HepG2 (cell line): Measurements from ENCODE around the gene CAMTA1. TPM values are rescaled to one million over a fixed set of nuclear protein-coding genes. Genes with fewer than 3 reads are reported as not detected.

Experiments used
- ATAC-seq: fragments of 200-7000 bp; cut with Tn5 transposase; 3 replicates; pipeline ENCODE4 v1.9.1; 2020; ENCODE audit warnings: mild to moderate bottlenecking, moderate library complexity
- BruUV-seq: library from RNA; stranded (reverse); fragments of 400-500 nt; replicated peaks from 2 replicates; lab custom pipeline; 2021; lab: Mats Ljungman, UMichigan
- CTCF ChIA-PET: fragments of 300-600 bp; formaldehyde crosslinking; extraction: SDS; loops from one replicate; lab custom pipeline; 2021; ENCODE audit warnings: low total read pairs, inconsistent platforms, low intra/inter-chr PET ratio; lab: Yijun Ruan, JAX
- POLR2A ChIA-PET: fragments of 350-600 bp; sonication (Branson Sonifier 250); formaldehyde crosslinking; loops from one replicate; lab custom pipeline; 2020; ENCODE audit warnings: antibody characterized with exemption, inconsistent platforms; lab: Yijun Ruan, JAX
- DNase-seq: peaks from one replicate; pipeline ENCODE4 v3.0.0-alpha.2; 2015; ENCODE audit warnings: low spot score
- FAIRE-seq: peaks from 3 replicates; lab custom pipeline; 2011; peaks lifted over from hg19 to GRCh38; lab: Jason Lieb, UNC
- H2AFZ ChIP-seq: one replicate; pipeline ENCODE4 v1.6.1; 2011; ENCODE audit warnings: low read length, inconsistent platforms
- H3K27ac ChIP-seq: fragments of 300-600 bp; 3 replicates; pipeline ENCODE4 v1.8.0; 2011; ENCODE audit warnings: mixed run types, mild to moderate bottlenecking, mixed read lengths, low read length, inconsistent platforms; ENCODE audit not compliant: insufficient read depth; ENCODE audit errors: extremely low read length
- H3K27me3 ChIP-seq, 2 experiments: fragments of 200-600 bp in 1 of 2; 2 replicates in 1 of 2; 3 replicates in 1 of 2; pipeline versions ENCODE4 v1.6.0 to v1.8.0; 2011; ENCODE audit warnings: low read length in 2 of 2, mild to moderate bottlenecking in 2 of 2, moderate library complexity in 2 of 2, inconsistent platforms in 1 of 2; ENCODE audit not compliant: insufficient read depth in 2 of 2, control insufficient read depth in 1 of 2
- H3K36me3 ChIP-seq, 2 experiments: fragments of 200-600 bp in 1 of 2; replicated peaks in 1 of 2; 2 replicates in 1 of 2; 3 replicates in 1 of 2; pipeline versions ENCODE4 v1.5.1 to v1.8.0; 2011; ENCODE audit warnings: low read length in 2 of 2, inconsistent platforms in 1 of 2; ENCODE audit not compliant: insufficient read depth in 2 of 2, control insufficient read depth in 1 of 2
- H3K4me1 ChIP-seq: 2 replicates; pipeline ENCODE4 v1.5.1; 2012; ENCODE audit warnings: low read length, inconsistent platforms; ENCODE audit not compliant: insufficient read depth
- H3K4me2 ChIP-seq: 2 replicates; pipeline ENCODE4 v1.6.0; 2011; ENCODE audit warnings: low read depth, low read length, inconsistent platforms
- H3K4me3 ChIP-seq, 3 experiments: fragments of 200-600 bp in 1 of 3; sonication (generic), shearing (Covaris generic) in 1 of 3; replicated peaks in 1 of 3; 2 replicates each; pipeline ENCODE4 v1.5.1; 2011 to 2016; ENCODE audit warnings: low read length in 3 of 3, inconsistent platforms in 2 of 3, low read depth in 2 of 3, mild to moderate bottlenecking in 2 of 3, control low read depth in 1 of 3, mixed read lengths in 1 of 3; ENCODE audit not compliant: insufficient read depth in 1 of 3
- H3K79me2 ChIP-seq: one replicate; pipeline ENCODE4 v1.6.1; 2011; ENCODE audit warnings: low read length, inconsistent platforms; ENCODE audit not compliant: insufficient read depth
- H3K9ac ChIP-seq: 2 replicates; pipeline ENCODE4 v1.6.0; 2011; ENCODE audit warnings: mild to moderate bottlenecking, low read depth, low read length, inconsistent platforms; ENCODE audit not compliant: insufficient read depth
- H3K9me3 ChIP-seq: 2 replicates; pipeline ENCODE4 v1.5.1; 2012; ENCODE audit warnings: mild to moderate bottlenecking, low read length
- H4K20me1 ChIP-seq: 2 replicates; pipeline ENCODE4 v1.6.0; 2011; ENCODE audit warnings: inconsistent platforms, mild to moderate bottlenecking, low read length, moderate library complexity; ENCODE audit not compliant: insufficient read depth
- GABPB1 ChIP-seq: IDR thresholded peaks from 2 replicates; pipeline ENCODE4 v1.6.1; 2016; ENCODE audit warnings: mild to moderate bottlenecking, missing genetic modification reagents, moderate library complexity, missing compliant biosample characterization
- JUN ChIP-seq: sonication (generic); formaldehyde crosslinking; IDR thresholded peaks from 2 replicates; pipeline ENCODE4 v1.4.0; 2020; ENCODE audit warnings: mild to moderate bottlenecking, missing genetic modification reagents
- ZNF224 ChIP-seq: sonication (generic); formaldehyde crosslinking; IDR thresholded peaks from 2 replicates; pipeline ENCODE4 v1.5.0; 2020; ENCODE audit warnings: mild to moderate bottlenecking, missing genetic modification reagents
- ZNF318 ChIP-seq: sonication (generic); formaldehyde crosslinking; IDR thresholded peaks from 2 replicates; pipeline ENCODE4 v1.4.0; 2020; ENCODE audit warnings: mild to moderate bottlenecking, missing genetic modification reagents
- WGBS: methylation state at CpG from one replicate; pipeline ENCODE4 v1.1.6; 2017; ENCODE audit warnings: low lambda C conversion rate; 5-methylcytosine and 5-hydroxymethylcytosine counted together
- in situ Hi-C: cut with HindIII; loops from 2 replicates; pipeline ENCODE4 v1.10.0; 2017; ENCODE audit warnings: low pct_unique_long_range_greater_than_20kb; ENCODE audit not compliant: extremely low pct_ligation_motif_present
- intact Hi-C: fragments of 100-400 bp; cut with micrococcal nuclease; formaldehyde crosslinking; loops from one replicate; pipeline ENCODE4 v1.10.0; 2022; ENCODE audit not compliant: unreplicated experiment
- polyA plus RNA-seq, 8 experiments: library from polyadenylated mRNA; depleted of rRNA in 3 of 8; stranded (reverse) in 7 of 8; unstranded in 1 of 8; fragments of >200 nt; fragmentation: Illumina TruSeq in 4 of 8; extraction: Trizol in 4 of 8; gene quantifications; 2 replicates each; pipeline versions ENCODE4 v1.2.1 to v1.2.3, GENCODE V29; 2011 to 2016; ENCODE audit warnings: low read depth in 4 of 8, missing spikeins in 1 of 8, mixed read lengths in 1 of 8; ENCODE audit not compliant: insufficient read depth in 1 of 8
- total RNA-seq, 5 experiments: library from RNA; depleted of rRNA; stranded (reverse); fragments of >200 nt; fragmentation: Illumina TruSeq; extraction: Trizol; gene quantifications; 2 replicates each; pipeline ENCODE4 v1.2.3, GENCODE V29; 2016; ENCODE audit warnings: low read depth in 1 of 5

CAMTA1 gene
- total and polyA plus RNA-seq, 2 of the 13 experiments (the other 11 are each of a cell fraction or from before 2014, with no cell fraction given), result 25.0 to 36.4 TPM

DNA sequence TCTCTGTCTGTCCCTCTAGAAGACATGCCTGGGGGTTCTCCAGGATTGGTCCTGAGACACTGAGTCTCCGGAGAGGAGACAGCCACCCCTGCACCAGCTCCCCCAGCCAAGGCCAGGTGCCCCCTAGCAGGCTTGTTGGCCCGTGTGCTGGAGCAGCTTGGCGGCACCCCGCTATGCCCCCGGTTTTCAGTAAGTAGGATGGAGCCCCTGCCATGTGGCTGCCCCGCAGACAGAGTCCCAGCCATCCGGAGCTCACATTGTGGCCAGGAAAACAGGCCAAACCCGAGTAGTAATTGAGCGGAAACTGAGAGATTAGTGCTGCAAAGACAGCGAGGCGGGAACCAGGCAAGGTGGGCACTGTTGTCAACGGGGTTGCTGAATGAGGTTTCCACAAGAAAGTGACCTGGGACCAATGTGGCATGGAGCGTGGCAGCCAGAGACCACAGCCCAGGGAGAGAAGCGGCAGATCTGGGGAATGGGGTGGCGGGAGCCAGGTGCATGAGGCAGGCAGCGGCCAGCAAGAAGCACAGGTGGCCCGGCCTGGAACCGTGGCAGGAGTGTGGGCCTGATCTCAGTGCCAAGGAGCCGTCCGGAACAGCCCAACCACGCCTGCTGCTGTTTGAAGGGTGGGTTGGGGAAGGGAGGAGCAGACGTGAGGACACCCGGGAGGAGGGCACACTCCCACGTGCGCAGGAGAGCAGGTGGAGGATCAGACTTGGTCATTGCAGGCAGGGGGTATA lies 848.4 kb downstream of the CAMTA1 start:
- Histone ChIP-seq H4K20me1 (no peaks in the 10 kb centered on the region), H3K27me3 (peaks cover 27 to 82% of the 10 kb centered on the region in 2 experiments; a peak in 4 of 5 replicates), H2AFZ (no peak overlapping the region), H3K27ac (no peak overlapping the region), H3K9me3 (no peaks in the 10 kb centered on the region), H3K36me3 (no peaks in the 10 kb centered on the region), H3K4me3 (no peak overlapping the region), H3K4me1 (no peaks in the 10 kb centered on the region), H3K79me2 (no peaks in the 10 kb centered on the region)
- no peak for FAIRE-seq
- no TSS peak for BruUV-seq
- WGBS, result 20% methylated on average over 24 of the region's 25 CpGs
- in situ Hi-C loops, result loop anchor here (25.0 kb wide), 1 partner anchor 571 kb away; no protein-coding TSS in a partner anchor
- DNase-seq, result no peak
- CTCF ChIA-PET, result no interaction called here
- POLR2A ChIA-PET, result no interaction called here
- no peak for TF ChIP-seq GABPB1 (CRISPR knock-in tag)
- TF ChIP-seq ZNF224 (CRISPR knock-in tag), result no peak
- no peak for TF ChIP-seq ZNF318 (CRISPR knock-in tag)
- TF ChIP-seq JUN, result no peak
- TF ChIP-seq, all 625 proteins: peak for 0
- Histone ChIP-seq H3K9ac (no peak overlapping the region), H3K4me2 (no peak overlapping the region)
- intact Hi-C loops, result no loop called here
- ATAC-seq, result no peak
